GM21723 (cell line): Measurements from ENCODE around the gene NMNAT2.
"Not testable (repeated sequence)": the region's sequence is repeated elsewhere in the genome, so short reads cannot be mapped to it uniquely, and the experiment has no call there.

Experiments used
- ATAC-seq: cut with Tn5 transposase; IDR thresholded peaks from one replicate; pipeline ENCODE4 v1.9.1; 2021; ENCODE audit warnings: mild to moderate bottlenecking, moderate library complexity; ENCODE audit not compliant: unreplicated experiment

Gene NMNAT2

DNA sequence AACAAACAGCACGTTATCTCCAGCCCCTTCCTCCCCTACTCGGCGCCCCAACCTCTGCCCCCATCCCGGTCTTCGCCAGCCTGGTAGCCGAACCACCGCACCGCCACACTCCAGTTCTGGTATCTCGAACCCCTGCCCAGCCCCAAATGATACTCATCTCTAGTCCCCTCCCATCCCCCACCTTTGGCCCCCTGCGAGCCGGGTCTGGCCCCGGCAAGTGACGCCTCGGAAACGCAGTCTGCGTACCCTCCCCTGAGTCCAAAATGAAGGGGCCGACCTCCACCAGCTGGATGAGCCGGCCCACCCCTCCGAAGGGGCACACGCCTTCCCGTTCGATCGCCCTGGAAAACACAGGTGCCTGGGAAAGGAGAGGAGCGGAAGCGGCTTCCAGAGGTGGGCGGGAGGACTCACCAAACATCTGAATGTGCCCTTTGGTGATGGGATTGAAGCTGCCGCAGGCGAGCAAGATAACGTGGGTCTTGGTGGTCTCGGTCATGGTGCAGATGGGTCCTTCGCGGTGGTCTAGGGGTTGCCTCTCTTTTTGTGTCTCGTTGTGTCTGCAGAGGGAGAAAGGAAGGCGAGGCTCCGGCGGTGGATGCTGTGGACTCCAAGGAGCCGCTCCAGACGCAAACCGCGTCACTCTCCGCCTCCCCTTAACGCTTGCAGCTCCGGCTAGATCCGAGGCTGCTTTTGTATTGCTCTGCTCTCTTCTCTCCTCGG, at the start of gene NMNAT2:
Gene NMNAT2 (minus strand): TSS at position 609 of the 720 bp plus-strand sequence. CDS start 113 bp downstream, at position 496.
- no peak for ATAC-seq

- no peak for ATAC-seq
These were observed 49.5 kb upstream of the NMNAT2 start for GRCh38 chr1:183467687-183468086.

- ATAC-seq: no peak
These were observed 48.6 kb upstream of the NMNAT2 start for GRCh38 chr1:183466781-183467180.

- no peak for ATAC-seq
These were observed 45.4 kb upstream of the NMNAT2 start for GRCh38 chr1:183463566-183463965.

DNA sequence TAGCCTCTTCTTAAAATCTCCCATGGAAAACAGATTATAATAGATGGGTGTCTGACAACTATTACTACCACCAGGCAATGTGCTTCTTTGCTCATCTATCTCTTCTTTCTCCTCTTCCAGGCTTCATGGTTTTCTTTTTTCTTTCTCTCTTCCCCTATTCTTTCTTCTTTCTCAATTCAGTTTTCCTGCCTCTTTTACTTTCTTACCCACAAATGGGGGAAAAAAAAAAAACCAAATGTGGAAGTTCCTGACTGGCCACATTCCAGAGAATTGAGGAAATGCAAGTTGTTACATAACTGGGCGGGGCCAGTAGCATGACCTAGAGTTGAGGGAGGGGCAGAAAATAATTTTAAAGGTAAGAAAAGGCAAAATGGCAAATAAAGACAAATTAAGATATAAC, 43.2 kb upstream of the NMNAT2 start:
- no peak for ATAC-seq

DNA sequence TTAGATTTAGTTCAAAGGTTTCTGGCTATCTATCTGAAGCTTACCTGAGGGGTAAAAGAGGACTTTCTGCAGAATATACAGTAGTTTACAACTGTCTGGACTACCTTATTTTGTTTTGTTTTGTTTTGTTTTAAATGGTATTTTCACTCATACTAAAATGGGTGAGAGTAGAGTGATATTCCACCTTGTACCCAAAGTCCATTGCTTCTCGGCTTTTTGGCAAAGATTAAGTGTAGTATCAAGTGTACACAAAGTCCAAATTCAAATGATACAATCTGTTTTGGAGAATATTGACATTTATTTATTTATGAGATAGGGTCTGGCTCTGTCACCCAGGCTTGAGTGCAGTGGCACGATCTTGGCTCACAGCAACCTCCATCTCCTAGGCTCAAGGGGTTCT, 42.4 kb upstream of the NMNAT2 start:
- ATAC-seq: no peak

GRCh38 chr1:183457449-183457848, 39.3 kb upstream of the NMNAT2 start:
- no peak for ATAC-seq

DNA sequence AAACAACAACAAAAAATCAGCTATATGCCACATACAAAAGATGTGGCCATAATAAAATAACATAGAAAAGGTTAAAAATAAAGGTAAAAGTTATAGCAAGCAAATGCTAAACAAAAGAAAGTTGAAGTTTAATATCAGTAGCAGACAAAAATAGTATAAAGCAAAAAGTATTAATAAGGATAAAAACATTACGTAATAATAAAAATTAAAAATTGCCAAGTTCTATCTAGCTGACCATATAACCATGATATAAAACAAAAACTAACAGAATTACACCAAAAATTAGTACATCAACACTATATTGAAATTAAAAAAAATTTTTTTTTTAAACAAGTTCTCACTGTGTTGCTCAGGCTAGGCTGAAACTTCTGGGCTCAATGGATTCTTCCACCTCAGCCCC, 38.6 kb upstream of the NMNAT2 start:
- ATAC-seq: no peak

- ATAC-seq: no peak
These were observed 36.2 kb upstream of the NMNAT2 start for GRCh38 chr1:183454377-183454776.

GRCh38 chr1:183450093-183450492, 31.9 kb upstream of the NMNAT2 start:
- ATAC-seq: no peak

DNA sequence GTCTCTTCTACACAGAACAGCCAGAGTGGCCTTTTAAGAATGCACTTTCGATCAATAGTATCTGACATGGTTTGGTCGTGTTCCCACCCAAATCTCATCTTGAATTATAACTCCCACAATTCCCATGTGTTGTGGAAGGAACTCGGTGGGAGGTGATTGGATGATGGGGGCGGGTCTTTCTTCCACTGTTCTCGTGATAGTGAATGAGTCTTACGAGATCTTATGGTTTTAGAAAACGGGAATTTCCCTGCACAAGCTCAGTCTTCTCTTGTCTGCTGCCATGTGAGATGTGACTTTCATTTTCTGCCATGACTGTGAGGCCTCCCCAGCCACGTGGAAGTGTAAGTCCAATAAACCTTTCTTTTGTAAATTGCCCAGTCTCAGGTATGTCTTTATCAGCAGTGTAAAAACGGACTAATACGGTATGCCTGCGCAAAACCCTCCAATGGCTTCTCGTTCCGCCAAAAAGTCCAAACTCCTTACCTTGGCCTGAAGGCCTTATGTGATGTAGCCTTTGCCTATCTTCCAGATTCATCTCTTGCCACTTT, 31.1 kb upstream of the NMNAT2 start:
- no peak for ATAC-seq

GRCh38 chr1:183444243-183444642, 26.1 kb upstream of the NMNAT2 start:
- no peak for ATAC-seq

GRCh38 chr1:183443466-183443865, 25.3 kb upstream of the NMNAT2 start:
- no peak for ATAC-seq

- ATAC-seq: no peak
These were observed 24.8 kb upstream of the NMNAT2 start for GRCh38 chr1:183443011-183443410.

DNA sequence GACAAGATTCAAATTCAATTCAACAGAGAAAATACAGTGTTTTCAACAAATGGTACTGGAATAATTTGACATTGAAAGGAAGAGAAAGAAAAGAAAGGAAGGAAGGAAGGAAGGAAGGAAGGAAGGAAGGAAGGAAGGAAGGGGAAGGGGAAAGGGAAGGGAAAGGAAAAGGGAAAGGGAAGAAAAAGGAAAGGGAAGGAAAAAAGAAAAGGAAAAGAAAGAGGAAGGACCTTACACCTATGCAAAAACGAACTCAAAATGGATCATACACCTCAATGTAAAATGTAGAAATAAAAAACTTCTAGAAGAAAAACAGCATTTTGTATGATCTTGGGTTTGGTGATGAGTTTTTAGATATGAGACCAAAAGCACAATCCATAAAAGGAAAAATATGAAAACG, 19.9 kb upstream of the NMNAT2 start:
- ATAC-seq: no peak

DNA sequence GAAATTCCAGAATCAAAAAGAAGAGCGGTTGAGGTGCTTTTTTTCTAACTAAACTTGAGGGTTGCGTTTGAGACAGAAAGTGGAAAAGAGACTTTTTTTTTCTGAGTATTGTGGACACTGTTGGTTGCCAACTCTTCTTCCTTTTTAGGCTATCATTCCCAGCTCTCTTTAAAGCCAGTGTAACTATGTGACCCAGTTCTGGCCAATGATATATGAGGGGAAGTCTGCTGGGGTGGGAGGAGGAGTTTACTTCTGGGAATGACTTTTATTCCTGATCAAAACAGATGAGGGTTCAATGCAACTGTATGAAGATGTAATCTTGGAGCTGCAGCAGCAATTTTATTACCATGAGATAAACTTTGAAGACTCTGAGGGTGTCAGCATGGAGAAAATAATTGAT, 17.3 kb upstream of the NMNAT2 start:
- ATAC-seq: no peak

DNA sequence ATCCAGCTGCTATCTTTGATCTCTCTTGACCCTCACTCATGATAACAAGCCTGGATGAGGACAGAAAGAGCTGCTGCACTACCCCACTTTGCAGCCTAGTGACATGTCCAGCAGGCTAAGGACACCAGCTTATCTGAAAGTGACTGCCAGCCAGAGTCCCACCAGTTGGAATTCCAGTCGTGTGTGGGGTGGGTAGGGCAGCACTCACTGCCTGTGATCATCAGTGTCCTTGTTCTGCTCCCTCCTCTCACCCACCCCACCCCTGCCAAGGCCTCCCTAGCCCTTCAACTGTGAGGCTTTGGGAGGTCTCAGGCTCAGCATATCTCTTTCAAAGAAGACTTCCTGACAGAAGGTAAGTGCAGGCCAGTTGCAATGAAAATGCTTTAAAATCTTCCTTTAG, 15.5 kb upstream of the NMNAT2 start:
- no peak for ATAC-seq

- ATAC-seq: no peak
These were observed 14.3 kb upstream of the NMNAT2 start for GRCh38 chr1:183432548-183432875.

GRCh38 chr1:183431840-183432547, 13.8 kb upstream of the NMNAT2 start:
- no peak for ATAC-seq

GRCh38 chr1:183427591-183427990, 9.4 kb upstream of the NMNAT2 start:
- ATAC-seq: not testable (repeated sequence)

DNA sequence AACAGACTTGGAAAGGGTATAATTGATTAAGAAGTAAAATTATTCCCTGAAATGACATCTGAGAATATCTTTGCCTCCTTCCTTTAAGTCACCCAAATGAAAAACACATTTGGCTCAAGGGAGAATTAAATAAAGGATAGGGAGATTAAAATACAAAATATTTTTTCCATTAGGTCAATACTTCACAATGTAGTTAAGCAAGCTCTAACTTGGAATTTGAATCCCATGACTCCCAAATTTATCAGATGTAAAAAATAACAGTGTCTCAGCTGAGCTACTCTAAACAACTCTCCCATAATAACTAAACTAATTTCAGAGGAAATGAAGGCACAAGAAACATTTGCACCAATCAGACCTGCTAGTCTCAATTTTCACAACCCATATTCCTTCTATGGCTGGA, 6.5 kb upstream of the NMNAT2 start:
- no peak for ATAC-seq

- no peak for ATAC-seq
These were observed 5.4 kb upstream of the NMNAT2 start for GRCh38 chr1:183423541-183423940.
